ENCODE measurements around the gene DLG2. TPM values are rescaled to one million over a fixed set of nuclear protein-coding genes. Genes with fewer than 3 reads are reported as not detected.

The DLG2 gene
- total and polyA plus RNA-seq, 9 of the 15 experiments (the other 6 are each of a cell fraction or from before 2014, with no cell fraction given): 0.52 to 1.6 (median 0.95) TPM

DNA sequence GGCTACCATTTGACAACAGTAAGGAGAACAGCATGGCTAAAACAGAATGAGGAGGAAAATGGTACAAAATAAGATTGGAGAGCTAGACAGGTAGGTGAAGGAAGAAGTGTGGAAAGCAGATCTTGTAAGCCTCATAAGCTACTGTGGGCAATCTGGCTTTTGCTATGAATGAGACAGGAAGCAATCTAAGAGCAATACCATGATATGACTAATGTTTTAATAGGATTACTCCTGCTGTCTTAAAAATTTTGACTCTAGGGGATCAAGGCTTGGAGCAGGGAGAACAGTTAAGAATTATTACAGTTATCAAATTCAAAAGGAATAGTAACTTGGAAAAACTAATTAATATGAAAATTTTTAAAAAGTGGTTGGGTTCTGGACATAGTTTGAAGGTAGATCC lies 1174.9 kb downstream of the DLG2 start (continued):
- TF ChIP-seq, protein P1, sequence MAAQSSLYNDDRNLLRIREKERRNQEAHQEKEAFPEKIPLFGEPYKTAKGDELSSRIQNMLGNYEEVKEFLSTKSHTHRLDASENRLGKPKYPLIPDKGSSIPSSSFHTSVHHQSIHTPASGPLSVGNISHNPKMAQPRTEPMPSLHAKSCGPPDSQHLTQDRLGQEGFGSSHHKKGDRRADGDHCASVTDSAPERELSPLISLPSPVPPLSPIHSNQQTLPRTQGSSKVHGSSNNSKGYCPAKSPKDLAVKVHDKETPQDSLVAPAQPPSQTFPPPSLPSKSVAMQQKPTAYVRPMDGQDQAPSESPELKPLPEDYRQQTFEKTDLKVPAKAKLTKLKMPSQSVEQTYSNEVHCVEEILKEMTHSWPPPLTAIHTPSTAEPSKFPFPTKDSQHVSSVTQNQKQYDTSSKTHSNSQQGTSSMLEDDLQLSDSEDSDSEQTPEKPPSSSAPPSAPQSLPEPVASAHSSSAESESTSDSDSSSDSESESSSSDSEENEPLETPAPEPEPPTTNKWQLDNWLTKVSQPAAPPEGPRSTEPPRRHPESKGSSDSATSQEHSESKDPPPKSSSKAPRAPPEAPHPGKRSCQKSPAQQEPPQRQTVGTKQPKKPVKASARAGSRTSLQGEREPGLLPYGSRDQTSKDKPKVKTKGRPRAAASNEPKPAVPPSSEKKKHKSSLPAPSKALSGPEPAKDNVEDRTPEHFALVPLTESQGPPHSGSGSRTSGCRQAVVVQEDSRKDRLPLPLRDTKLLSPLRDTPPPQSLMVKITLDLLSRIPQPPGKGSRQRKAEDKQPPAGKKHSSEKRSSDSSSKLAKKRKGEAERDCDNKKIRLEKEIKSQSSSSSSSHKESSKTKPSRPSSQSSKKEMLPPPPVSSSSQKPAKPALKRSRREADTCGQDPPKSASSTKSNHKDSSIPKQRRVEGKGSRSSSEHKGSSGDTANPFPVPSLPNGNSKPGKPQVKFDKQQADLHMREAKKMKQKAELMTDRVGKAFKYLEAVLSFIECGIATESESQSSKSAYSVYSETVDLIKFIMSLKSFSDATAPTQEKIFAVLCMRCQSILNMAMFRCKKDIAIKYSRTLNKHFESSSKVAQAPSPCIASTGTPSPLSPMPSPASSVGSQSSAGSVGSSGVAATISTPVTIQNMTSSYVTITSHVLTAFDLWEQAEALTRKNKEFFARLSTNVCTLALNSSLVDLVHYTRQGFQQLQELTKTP (IDR thresholded peaks at IDR 0.05; ENCODE audit: low read depth in 1 of 2, partially characterized antibody in 2 of 2): no peak

GRCh38 chr11:84438565-84438964 lies 1188.6 kb downstream of the DLG2 start:
- no peaks in the 10 kb centered on the region for H3K9me1 ChIP-seq (ENCODE audit: control insufficient read depth, insufficient read depth, low read length)
- no peak for DNase-seq (ENCODE audit: extremely low read depth in 1 of 4, low spot score in 3 of 4)
- POLR2A ChIA-PET: no interaction called here
- H3K4me1 ChIP-seq (replicated peaks in 1 of 2; ENCODE audit: control insufficient read depth in 2 of 2, insufficient read depth in 2 of 2, low read length in 2 of 2): no peaks in the 10 kb centered on the region
- TF ChIP-seq TAF7 (tag; IDR thresholded peaks at IDR 0.05): no peak
- TF ChIP-seq ZNF23 (CRISPR knock-in tag; IDR thresholded peaks at IDR 0.05): no peak
- TF ChIP-seq HDGF (IDR thresholded peaks at IDR 0.05): no peak
- TF ChIP-seq THRA (IDR thresholded peaks at IDR 0.05): no peak
- no peak for TF ChIP-seq FOS (IDR thresholded peaks at IDR 0.05; ENCODE audit: extremely low read depth, insufficient read length)
- H3K9me3 ChIP-seq (replicated peaks; ENCODE audit: control insufficient read depth, insufficient read depth, low read depth, low read length): no peaks in the 10 kb centered on the region
- intact Hi-C loops (cut with micrococcal nuclease): no loop called here
- H3K27me3 ChIP-seq (ENCODE audit: control insufficient read depth in 2 of 2, insufficient read depth in 2 of 2, low read length in 2 of 2): no peaks in the 10 kb centered on the region
- H3K36me3 ChIP-seq (ENCODE audit: control insufficient read depth, insufficient read depth, low read length): no peaks in the 10 kb centered on the region
- H3K9ac ChIP-seq (ENCODE audit: insufficient read depth in 1 of 2, low read depth in 2 of 2, low read length in 2 of 2): no peak overlapping the region
- H4K20me1 ChIP-seq (replicated peaks; ENCODE audit: control insufficient read depth, insufficient read depth, low read length): no peaks in the 10 kb centered on the region
- no peak overlapping the region for H3K4me3 ChIP-seq
- H3K79me2 ChIP-seq (ENCODE audit: control insufficient read depth, insufficient read depth, low read length): no peaks in the 10 kb centered on the region
- FAIRE-seq: no peak
- no peak overlapping the region for H3K27ac ChIP-seq (ENCODE audit: extremely low read depth, low read depth, low read length)
- CTCF ChIA-PET (ENCODE audit: low intra/inter-chr PET ratio): no interaction called here
- no peak for ATAC-seq
- in situ Hi-C loops (cut with MboI): no loop called here
- H3K4me2 ChIP-seq (ENCODE audit: insufficient read depth, low read length): no peak overlapping the region
- H2AFZ ChIP-seq (ENCODE audit: low read depth, low read length): no peak overlapping the region
- no TSS peak for BruUV-seq (replicated peaks)

All from K562 (cell line).